ENCODE data around the gene EBNA1BP2. TPM values are rescaled to one million over a fixed set of nuclear protein-coding genes. Genes with fewer than 3 reads are reported as not detected.
"Not testable (repeated sequence)": the region's sequence is repeated elsewhere in the genome, so short reads cannot be mapped to it uniquely, and the experiment has no call there.

Gene EBNA1BP2, protein sequence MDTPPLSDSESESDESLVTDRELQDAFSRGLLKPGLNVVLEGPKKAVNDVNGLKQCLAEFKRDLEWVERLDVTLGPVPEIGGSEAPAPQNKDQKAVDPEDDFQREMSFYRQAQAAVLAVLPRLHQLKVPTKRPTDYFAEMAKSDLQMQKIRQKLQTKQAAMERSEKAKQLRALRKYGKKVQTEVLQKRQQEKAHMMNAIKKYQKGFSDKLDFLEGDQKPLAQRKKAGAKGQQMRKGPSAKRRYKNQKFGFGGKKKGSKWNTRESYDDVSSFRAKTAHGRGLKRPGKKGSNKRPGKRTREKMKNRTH
- 70.9 and 91.5 TPM in 2 replicates for total RNA-seq

DNA sequence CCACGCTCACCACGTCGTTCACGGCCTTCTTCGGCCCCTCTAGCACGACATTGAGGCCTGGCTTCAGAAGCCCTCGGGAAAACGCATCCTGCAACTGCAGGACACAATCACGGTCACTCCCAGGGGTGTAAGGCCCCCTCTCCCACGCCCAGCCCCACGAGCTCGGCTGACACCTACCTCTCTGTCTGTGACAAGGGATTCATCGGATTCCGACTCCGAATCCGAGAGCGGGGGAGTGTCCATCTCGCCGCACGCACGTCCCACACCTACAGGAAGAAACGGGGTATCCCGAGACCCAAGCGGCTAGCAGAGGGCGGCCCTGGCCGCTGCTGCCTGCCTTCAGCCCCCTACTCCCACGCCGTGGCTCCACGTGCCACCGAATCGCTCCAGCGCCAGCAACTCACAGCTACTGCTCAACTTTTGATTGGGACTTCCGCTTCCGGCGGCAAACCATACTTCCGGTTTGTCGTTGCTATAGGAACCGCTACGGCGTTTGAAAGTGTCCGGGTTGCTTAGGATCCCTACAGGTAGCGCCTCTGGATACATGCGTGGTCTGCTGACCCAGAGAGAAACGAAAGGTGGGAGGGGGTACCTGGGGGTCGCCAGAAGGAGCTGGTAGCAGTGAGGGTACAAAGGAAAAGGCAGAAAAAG is at the start of gene EBNA1BP2, which contains the start of gene CFAP57:
Gene EBNA1BP2, minus strand, starts transcription at position 415 of the 651 bp plus-strand sequence. Its CDS starts 172 bp downstream, at position 243.
Gene CFAP57, plus strand, starts transcription at position 455 of the 651 bp plus-strand sequence. CDS start 424 bp downstream, outside the sequence.
- DNase-seq (ENCODE audit: low read depth) = peak; percentile 92

DNA sequence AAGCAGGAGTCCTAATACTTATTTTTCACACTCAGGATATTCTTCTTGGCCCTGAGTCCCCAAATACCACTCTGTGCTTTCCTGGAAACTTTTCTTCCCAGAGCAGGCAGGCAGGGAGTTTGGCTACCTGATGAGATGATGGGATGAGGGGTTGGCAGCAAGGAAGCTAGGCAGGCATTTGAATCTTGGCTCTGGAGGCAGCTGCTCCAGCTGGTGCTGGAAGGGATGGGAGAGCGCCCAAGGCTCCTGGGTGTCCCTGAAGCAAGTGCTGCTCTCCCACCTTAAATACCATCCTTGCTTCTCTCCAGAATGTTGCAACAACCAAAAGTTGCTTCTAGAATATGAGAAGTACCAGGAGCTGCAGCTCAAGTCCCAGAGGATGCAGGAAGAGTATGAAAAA is 49.7 kb upstream of the EBNA1BP2 start:
- DNase-seq (ENCODE audit: low read depth) = no peak

DNA sequence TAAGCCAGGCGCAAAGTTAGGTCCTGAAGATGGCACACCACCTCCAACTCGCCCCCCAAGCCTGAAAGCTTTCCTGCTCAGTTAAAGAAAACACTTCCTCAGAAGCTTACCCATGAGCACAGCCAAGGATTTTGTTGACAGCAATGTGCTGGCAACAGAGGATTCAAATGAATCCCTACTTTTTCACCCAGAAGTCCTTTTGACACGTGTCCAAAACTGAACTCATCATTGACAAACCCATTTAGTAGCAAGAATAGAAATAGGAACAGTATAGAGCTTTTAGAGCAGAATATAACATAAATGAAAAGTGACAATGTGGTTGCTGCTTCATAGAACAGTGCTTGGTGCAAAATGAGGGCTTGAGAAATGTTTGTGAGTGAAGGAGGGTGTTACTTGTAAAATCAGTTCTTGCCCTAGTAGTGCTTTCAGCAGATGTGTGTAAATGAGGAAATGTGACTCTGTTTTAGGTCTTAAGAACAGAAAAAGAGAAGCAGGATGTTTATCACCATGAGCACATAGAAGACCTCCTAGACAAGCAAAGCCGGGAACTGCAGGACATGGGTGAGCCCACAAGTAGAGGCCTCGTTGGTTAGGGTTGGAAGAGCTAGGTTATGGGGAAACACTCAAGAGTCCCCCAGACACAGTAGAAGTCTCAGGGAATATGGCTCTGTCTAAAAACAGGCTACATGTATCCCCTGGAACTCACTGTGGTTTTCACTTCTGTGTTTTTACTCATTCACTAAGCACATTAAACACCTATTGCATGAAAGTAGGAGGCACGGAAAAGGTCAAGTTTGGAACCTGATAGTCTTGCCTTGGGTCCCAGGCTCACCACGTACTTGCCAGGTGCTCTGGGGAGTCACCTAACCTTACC is 49.1 kb upstream of the EBNA1BP2 start:
- no peak for DNase-seq (ENCODE audit: low read depth)

DNA sequence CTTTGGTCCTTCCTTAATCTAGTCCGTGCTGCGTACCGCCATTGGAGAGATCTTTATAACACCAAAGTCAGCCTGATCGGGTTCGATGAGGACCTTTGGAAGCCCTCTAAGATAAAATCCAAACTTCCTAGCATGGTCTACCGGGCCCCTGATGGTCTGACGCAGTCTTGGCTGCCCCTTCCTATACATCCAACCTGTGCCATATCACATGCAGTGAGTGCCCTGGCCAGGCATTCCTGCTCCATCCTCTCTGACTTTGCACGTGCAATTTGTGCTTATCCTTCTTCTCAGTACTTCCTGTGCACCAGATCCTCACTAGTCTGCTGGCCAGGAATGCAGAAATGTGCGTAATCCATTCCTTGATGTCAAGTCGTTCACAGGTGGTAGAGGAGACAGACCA is 45.7 kb upstream of the EBNA1BP2 start:
- DNase-seq (ENCODE audit: low read depth) = no peak

DNA sequence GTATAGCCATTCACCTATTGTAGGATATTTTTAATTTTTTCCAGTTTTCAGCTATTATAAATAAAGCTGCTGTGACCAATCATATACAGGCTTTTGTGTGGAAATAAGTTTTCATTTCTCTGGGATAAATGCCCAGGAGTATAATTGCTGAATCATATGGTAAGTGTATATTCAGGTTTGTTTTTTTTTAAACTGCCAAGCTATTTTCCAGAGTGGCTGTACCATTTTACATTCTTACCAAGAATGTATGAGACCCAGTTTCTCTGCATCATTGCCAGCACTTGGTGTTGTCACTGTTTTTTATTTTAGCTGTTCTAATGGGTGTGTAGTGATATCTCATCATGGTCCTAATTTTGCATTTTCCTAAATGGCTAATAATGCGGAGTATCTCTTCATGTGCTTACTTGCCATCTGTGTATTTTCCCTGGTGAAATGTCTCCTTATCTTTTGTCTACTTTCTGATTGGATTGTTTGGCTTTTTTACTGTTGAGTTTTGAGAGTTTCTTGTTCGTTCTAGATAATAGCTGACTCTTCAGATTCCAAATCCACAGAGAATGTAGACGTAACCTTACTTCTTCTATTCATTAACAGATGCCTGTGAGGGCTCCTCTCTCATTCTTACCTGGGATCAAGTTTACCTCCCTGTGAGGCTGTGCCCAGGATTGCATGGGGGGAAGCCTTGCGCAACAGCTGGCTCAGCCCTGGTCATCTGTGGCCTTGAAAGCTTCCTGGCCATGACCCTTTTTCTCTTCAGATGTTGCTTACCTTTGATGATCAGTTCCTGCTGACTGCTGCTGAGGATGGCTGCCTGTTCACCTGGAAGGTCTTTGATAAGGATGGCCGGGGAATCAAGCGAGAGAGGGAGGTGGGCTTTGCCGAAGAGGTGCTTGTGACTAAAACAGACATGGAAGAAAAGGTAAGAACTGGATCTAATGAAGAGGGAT is 42.7 kb upstream of the EBNA1BP2 start:
- DNase-seq (ENCODE audit: low read depth) = no peak

DNA sequence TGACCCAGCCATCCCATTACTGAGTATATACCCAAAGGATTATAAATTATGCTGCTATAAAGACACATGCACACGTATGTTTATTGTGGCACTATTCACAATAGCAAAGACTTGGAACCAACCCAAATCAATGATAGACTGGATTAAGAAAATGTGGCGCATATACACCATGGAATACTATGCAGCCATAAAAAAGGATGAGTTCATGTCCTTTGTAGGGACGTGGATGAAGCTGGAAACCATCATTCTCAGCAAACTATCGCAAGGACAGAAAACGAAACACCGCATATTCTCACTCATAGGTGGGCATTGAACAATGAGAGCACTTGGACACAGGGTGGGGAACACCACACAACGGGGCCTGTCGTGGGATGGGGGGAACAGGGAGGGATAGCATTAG is 36.2 kb upstream of the EBNA1BP2 start:
- not testable (repeated sequence) for DNase-seq (ENCODE audit: low read depth)

DNA sequence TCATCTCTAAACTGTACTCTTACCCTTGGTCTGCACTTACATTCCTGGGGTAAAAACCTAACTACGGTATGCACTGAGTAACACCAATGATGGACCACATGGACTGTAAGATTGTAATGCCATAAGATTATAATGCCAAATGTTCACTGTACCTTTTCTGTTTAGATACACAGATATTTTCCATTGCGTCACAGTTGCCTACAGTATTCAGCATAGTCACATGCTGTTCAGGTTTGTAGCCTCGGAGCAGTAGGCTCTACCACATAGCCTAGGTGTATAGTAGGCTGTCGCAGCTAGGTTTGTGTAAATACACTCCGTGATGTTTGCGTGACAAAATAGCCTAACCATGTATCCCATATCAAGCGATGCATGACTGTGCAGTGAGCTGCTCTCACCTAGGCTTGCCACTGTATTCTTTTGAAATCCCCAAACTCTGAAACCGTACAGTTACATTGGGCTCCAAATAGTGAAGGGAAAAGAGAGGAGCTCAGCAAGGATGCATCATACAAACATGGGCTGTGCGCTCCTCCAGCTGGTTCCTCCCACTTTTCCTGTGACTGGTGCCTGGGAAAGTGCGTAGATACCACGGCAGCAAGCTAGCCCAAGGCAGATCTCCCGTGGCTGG is 35.3 kb upstream of the EBNA1BP2 start:
- no peak for DNase-seq (ENCODE audit: low read depth)

DNA sequence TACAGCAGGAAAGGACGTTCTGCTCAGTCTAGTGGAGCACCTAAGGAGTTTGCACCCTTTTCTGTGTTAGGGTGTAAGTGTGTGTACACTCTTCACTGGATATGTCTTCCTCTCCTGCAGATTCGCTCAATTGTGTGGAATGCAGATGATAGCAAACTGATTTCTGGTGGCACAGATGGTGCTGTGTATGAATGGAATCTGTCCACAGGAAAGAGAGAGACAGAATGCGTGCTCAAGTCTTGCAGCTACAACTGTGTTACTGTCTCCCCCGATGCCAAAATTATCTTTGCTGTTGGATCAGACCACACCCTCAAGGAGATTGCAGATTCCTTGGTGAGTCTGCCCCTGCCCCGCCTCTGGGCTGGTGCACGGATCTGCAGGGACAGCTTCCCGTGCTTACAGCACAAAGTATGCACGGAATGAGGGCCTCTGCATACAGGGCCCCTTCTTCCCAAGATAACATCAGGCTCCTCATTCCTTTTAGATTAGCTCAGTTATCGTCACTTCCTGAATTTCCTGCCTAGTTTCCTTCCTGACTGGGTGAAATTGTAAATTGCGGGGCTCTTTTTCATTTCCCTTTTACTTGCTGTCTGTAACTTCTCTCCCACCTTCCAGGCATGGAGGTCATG is 34.6 kb upstream of the EBNA1BP2 start:
- peak; percentile 85 for DNase-seq (ENCODE audit: low read depth)

DNA sequence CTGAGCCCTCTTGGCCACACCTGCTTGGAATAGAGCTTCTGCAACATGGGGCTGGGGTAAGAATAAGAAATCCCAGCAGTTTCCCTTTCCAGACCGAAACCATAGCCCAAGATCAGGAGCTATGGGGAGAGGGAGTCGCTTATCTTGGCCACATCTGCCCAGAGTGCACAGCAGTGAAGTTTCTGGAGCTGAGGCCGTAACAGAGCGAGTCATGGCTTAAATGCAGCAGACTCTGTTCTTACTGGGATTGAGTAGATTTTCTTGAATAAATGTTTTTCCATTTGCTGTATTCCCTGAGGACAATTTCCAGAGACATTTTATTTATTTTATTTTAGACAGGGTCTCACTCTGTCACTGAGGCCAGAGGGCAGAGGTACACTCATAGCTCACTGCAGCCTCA is 33.6 kb upstream of the EBNA1BP2 start:
- peak; percentile 2 for DNase-seq (ENCODE audit: low read depth)

DNA sequence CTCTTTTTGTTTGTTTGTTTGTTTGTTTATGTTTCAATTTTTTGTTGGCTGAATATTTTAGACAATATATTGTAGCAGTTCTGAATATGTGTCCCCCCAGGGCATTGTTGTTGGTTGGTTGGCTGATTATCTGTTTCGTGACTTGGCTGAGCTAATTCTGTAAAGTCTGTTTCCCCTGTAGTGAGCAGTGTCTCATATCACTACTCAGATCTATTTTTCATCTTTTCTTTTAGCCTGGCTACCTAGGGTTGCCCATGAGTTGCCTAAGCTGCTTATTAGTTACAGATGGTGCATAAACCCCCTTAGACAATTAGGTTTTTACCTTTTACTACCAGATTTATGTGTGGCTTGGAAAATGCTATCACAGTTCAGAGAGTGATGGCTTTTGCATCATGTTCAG is 32.3 kb upstream of the EBNA1BP2 start:
- DNase-seq (ENCODE audit: low read depth) = no peak

DNA sequence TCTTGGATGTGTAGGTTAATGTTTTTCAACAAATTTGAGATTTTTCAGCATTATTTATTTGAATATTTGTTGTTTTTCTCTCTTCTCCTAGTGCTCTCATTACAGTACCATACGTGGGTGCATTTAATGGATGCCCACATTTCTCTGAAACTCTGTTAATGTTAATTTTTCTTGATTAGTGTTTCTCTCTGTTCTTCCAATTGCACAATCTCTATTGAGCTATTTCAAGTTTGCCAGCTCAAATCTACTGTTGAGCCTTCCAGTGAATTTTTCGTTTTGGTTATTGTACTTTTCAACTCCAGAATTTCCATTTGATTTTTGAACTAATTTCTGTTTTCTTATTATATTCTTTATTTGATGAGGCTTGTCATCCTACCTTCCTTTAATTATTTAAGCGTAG is 31.8 kb upstream of the EBNA1BP2 start:
- DNase-seq (ENCODE audit: low read depth) = no peak

DNA sequence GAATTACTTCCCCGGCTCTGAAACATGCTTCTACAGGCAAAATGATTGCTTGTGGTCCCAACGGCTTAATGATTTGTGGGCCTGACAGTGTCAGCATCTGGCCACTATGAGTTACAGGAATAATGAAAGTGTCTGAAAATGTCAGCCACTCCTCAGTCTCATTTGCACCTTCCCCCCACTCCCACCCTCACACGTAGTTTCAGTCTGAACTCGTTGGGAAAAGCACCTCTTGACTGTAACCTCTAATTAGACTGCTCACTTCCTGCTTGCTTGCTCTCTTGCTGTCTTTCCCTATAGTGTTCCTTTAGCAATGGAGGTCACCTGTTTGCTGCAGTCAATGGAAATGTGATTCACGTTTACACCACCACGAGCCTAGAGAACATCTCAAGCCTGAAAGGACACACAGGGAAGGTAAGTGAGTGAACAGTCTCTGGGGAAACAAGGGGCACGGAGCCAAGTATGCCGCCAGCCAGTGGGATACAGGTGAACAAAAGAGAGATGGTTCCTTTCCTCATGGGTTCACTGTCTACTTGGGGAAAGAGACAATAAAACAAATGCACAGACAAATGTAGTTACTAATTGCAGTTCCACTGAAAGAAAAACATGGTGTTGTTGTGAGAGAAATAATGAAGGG is 27.1 kb upstream of the EBNA1BP2 start:
- peak; percentile 34 for DNase-seq (ENCODE audit: low read depth)

DNA sequence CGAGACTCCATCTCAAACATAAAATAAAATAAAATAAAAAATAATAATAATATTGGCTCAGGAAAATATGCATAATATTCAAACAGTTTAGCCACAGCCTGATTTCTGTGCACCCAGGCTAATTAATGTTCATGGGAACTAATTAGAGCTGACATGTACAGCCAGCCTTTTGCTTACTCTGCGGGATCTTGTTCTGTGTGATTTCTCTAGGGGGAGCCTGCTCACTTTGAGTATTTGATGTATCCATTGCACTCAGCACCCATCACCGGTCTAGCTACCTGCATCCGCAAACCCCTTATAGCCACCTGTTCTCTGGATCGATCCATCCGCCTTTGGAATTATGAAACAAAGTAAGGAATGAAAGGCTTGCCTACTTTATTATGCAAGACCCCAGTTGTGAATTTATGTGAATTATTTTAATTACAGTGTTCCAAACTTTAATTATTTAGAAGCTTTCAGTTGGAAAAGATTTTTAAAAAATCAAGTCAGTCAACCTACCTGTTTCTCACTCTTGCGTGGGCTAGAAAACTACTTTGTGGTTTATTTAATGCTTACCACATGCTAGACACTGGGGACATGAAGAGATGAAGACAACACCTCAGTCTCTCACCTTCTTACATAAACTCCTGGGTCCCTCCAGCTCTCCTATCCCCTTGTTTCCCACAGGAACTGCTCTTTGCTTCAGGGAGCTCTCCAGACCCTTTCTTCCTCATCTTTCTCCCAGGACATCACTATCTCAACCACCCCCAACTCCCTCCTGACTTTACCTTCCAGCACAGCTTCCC is 25.4 kb upstream of the EBNA1BP2 start:
- no peak for DNase-seq (ENCODE audit: low read depth)

DNA sequence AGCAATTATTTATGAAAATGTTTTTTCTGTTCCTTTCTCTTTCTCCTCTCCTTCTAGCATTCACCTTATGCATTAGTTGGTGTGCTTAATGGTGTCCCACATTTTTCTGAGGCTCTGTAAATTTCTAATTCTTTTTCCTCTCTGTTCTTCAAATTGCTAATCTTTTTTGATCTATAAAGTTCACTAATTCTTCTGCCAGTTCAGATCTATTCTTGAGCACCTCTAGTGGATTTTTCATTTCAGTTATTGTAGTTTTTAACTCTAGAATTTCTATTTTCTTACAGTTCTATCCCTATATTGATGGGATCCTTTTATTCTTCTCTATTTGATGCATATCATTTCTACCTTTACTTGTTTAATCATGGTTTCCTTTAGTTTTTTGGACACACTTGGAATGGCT is 22.4 kb upstream of the EBNA1BP2 start:
- no peak for DNase-seq (ENCODE audit: low read depth)

DNA sequence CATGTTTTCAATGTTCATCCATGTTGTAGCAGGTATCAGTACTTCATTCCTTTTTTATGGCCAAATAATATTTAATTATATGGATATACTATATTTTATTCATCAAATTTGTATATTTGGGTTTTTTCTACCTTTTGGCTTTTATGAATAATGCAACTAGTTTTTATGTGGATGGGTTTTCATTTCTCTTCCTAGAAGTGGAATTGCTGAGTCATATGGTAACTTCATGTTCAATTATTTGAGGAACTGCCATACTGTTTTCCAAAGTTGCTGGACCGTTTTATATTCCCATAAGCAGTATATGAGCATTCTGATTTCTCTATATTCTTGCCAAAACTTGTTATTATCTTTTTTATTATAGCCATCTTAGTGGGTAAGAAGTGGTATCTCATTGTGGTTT is 16.0 kb upstream of the EBNA1BP2 start:
- DNase-seq (ENCODE audit: low read depth) = no peak

DNA sequence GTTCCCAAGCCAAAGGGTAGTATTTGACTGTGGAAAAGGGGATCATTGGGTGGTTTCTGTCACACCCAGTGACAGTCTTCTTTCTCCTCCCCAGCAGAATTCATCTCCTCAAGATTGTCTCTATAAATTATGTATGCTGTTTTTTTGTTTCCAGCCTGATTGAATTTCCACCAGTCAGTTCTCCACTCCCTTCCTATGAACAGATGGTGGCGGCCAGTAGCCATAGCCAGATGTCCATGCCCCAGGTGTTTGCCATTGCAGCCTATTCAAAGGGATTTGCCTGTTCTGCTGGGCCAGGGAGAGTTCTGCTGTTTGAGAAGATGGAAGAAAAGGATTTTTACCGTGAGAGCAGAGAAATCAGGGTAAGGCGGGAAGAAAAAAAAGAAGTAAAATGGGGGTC is 12.9 kb upstream of the EBNA1BP2 start:
- no peak for DNase-seq (ENCODE audit: low read depth)

DNA sequence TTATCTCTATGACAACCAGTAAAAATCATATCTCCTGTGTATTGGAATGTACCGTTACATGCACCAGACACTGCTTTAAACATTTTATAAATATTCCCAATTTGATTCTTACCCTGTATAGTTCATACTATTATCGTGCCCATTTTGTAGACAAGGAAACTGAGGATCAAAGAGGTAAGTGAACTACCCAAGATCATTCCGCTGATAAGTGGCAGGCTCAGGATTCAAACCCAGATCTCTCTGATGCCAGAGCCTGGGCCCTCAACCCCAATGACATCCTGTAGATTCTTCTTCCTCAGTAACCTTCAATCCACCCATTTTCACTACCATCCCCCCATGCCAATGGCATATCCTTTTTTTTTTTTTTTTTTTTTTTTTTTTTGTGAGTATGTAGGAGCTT is 12.3 kb upstream of the EBNA1BP2 start:
- DNase-seq (ENCODE audit: low read depth) = no peak

DNA sequence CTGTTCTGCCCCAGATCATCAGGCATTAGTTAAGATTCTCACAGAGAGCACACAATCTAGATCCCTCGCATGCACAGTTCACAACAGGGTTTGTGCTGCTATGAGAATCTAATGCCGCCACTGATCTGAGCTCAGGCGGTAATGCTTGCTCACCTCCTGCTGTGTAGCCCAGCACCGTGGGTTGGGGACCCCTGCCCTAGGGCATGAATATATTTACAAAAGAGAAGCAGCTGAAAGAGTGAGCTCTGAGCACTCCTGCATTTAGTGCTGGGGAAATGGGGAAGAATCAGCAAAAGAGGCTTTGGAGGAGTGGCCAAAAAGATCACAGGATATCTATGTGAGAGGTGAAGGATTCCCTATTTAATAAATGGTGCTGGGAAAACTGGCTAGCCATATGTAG is 5.6 kb upstream of the EBNA1BP2 start:
- no peak for DNase-seq (ENCODE audit: low read depth)

DNA sequence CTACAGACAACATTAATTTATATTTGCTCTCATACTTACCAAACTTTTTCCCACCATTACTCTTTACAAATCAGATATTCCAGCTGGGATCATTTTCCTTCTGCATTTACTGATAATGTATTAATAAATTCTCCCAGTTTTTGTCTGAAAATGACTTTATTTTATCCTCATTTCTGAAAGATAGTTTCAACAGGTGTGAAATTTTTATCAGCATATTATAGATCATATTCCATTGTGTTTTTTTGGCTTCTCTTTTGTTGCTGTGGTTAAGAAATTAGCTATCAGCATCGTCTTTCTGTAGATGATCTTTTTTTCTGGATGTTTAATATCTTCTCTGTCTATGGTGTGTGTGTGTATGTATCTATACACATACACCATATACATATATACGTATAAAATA is 2.8 kb upstream of the EBNA1BP2 start:
- DNase-seq (ENCODE audit: low read depth) = no peak

All from renal cortical epithelial cell (primary cell).